Aorta (tissue), 5 donors: Measurements from ENCODE around the gene ZNF664. TPM values are rescaled to one million over a fixed set of nuclear protein-coding genes. Genes with fewer than 3 reads are reported as not detected.
A peak's percentile ranks its signal among the peaks of the same experiment; 100 is the strongest.
"Not testable (repeated sequence)": the region's sequence is repeated elsewhere in the genome, so short reads cannot be mapped to it uniquely, and the experiment has no call there.

Experiments used
- ATAC-seq: fragments of 200-7000 bp; cut with Tn5 transposase; one replicate; pipeline ENCODE4 v1.9.1; 2022; ENCODE audit warnings: moderate library complexity; ENCODE audit not compliant: low FRiP score
- DNase-seq, 2 donors: peaks; one replicate each; pipeline ENCODE4 v3.0.0-alpha.2; 2020
- H3K27ac ChIP-seq, 2 donors: one replicate each; pipeline ENCODE4 v1.5.1; 2013; ENCODE audit warnings: low read length in 2 of 2, mild to moderate bottlenecking in 2 of 2, moderate library complexity in 2 of 2, control low read depth in 1 of 2, inconsistent platforms in 1 of 2, low read depth in 1 of 2
- H3K27me3 ChIP-seq, 2 donors: one replicate each; pipeline ENCODE4 v1.6.1; 2013; ENCODE audit warnings: control low read depth in 1 of 2, low read length in 1 of 2, mild to moderate bottlenecking in 1 of 2, moderate library complexity in 1 of 2; ENCODE audit not compliant: insufficient read depth in 2 of 2, control insufficient read depth in 1 of 2
- H3K36me3 ChIP-seq, 2 donors: one replicate each; pipeline ENCODE4 v1.6.1; 2013; ENCODE audit warnings: control low read depth in 1 of 2, low read length in 1 of 2, mild to moderate bottlenecking in 1 of 2; ENCODE audit not compliant: insufficient read depth in 2 of 2, control insufficient read depth in 1 of 2
- H3K4me1 ChIP-seq, 2 donors: one replicate each; pipeline ENCODE4 v1.6.1; 2013; ENCODE audit warnings: low read length in 2 of 2, control low read depth in 1 of 2, mild to moderate bottlenecking in 1 of 2, moderate library complexity in 1 of 2; ENCODE audit not compliant: insufficient read depth in 2 of 2, control insufficient read depth in 1 of 2
- H3K4me3 ChIP-seq, 2 donors: one replicate each; pipeline ENCODE4 v1.5.1; 2013; ENCODE audit warnings: low read length in 2 of 2, control low read depth in 1 of 2, mild to moderate bottlenecking in 1 of 2
- H3K9me3 ChIP-seq: one replicate; pipeline ENCODE4 v1.6.1; 2013; ENCODE audit warnings: mild to moderate bottlenecking, low read length; ENCODE audit not compliant: control insufficient read depth
- WGBS, 2 donors: extraction: QIAGEN DNeasy Blood & Tissue Kit; methylation state at CpG; one replicate each; pipeline ENCODE4 v1.1.7; 2013; 5-methylcytosine and 5-hydroxymethylcytosine counted together
- intact Hi-C, 2 donors: fragments of 100-400 bp; cut with DNase I; formaldehyde crosslinking; loops; one replicate each; pipeline versions ENCODE4 v1.14.2 to v1.15.0; 2022
- polyA plus RNA-seq, 2 donors: library from polyadenylated mRNA; stranded (reverse); fragments of 200-250 nt; gene quantifications; one replicate each; pipeline ENCODE4 v1.2.3, GENCODE V29; 2013
- total RNA-seq, 2 donors: library from RNA; stranded (reverse); fragmentation: NEBNext Ultra II Directional; extraction: Animal tissue kit (Norgen Biotek cat#: 25700); gene quantifications; one replicate each; pipeline ENCODE4 v1.2.1, GENCODE V29; 2021
- donor health status: healthy with polysubstance abuse.
- donor health status: Bipolar disorder and iron deficiency.
- donor health status: DM: no; HTN: no; CAD: no.
- donor health status: DM: no; HTN: no; CAD: no.
- donor health status: DM: yes; HTN: yes; CAD: no.

ZNF664 gene
- total and polyA plus RNA-seq, 4 donors, result 36.1 to 68.2 (median 58.5) TPM

- WGBS, 2 donors, result 85 to 87% methylated on average over 25 of the region's 25 CpGs
- ATAC-seq, result no peak
- H3K27me3 ChIP-seq, result no peaks in the 10 kb centered on the region
- DNase-seq, result no peak
- intact Hi-C loops, result no loop called here
- no peak overlapping the region for H3K27ac ChIP-seq
- H3K36me3 ChIP-seq, result peaks cover 0 to 3% of the 10 kb centered on the region in 2 donors
- no peaks in the 10 kb centered on the region for H3K4me1 ChIP-seq
- H3K9me3 ChIP-seq, result no peaks in the 10 kb centered on the region
- no peak overlapping the region for H3K4me3 ChIP-seq
Observed at GRCh38 chr12:123945287-123946151, 27.5 kb upstream of the ZNF664 start.

- peak; percentile 19 for ATAC-seq
- DNase-seq, result no peak
- Histone ChIP-seq H3K27ac (no peak overlapping the region), H3K4me1 (no peaks in the 10 kb centered on the region), H3K9me3 (no peaks in the 10 kb centered on the region), H3K4me3 (no peak overlapping the region), H3K27me3 (no peaks in the 10 kb centered on the region), H3K36me3 (peaks cover 0 to 3% of the 10 kb centered on the region in 2 donors)
- intact Hi-C loops, result no loop called here
- 75 to 80% methylated on average over 8 of the region's 8 CpGs for WGBS, 2 donors
Observed at GRCh38 chr12:123946152-123946515, 26.9 kb upstream of the ZNF664 start.

GRCh38 chr12:123946516-123947505 lies 26.2 kb upstream of the ZNF664 start:
- intact Hi-C loops, H3K36me3 ChIP-seq, H3K4me3 ChIP-seq, ATAC-seq, H3K27me3 ChIP-seq, H3K9me3 ChIP-seq, H3K4me1 ChIP-seq, H3K27ac ChIP-seq, DNase-seq: not testable (repeated sequence)
- WGBS, 2 donors, result 92 to 93% methylated on average over 31 to 34 of the region's 35 CpGs

- H3K4me1 ChIP-seq, DNase-seq, H3K27me3 ChIP-seq, H3K9me3 ChIP-seq, intact Hi-C loops, H3K27ac ChIP-seq, ATAC-seq, H3K36me3 ChIP-seq, H3K4me3 ChIP-seq: not testable (repeated sequence)
- WGBS, 2 donors, result 89 to 92% methylated on average over 7 of the region's 7 CpGs
Observed at GRCh38 chr12:123947531-123947930, 25.5 kb upstream of the ZNF664 start.

GRCh38 chr12:123948401-123948795 lies 24.6 kb upstream of the ZNF664 start:
- Histone ChIP-seq H3K9me3 (no peaks in the 10 kb centered on the region), H3K36me3 (peaks cover 0 to 3% of the 10 kb centered on the region in 2 donors), H3K27me3 (no peaks in the 10 kb centered on the region), H3K4me1 (peaks cover 2 to 12% of the 10 kb centered on the region in 2 donors), H3K27ac (no peak overlapping the region), H3K4me3 (no peak overlapping the region)
- intact Hi-C loops, result no loop called here
- DNase-seq (no peak), ATAC-seq (no peak)
- WGBS, 2 donors, result 91 to 94% methylated on average over 11 of the region's 11 CpGs

- WGBS, 2 donors, result 85 to 86% methylated on average over 19 of the region's 19 CpGs
- H3K27ac ChIP-seq, result no peak overlapping the region
- ATAC-seq (no peak), DNase-seq (no peak)
- intact Hi-C loops, result no loop called here
- H3K4me3 ChIP-seq, result no peak overlapping the region
- H3K9me3 ChIP-seq, result no peaks in the 10 kb centered on the region
- peaks cover 0 to 3% of the 10 kb centered on the region in 2 donors for H3K36me3 ChIP-seq
- H3K4me1 ChIP-seq, result peaks cover 2 to 12% of the 10 kb centered on the region in 2 donors
- H3K27me3 ChIP-seq, result no peaks in the 10 kb centered on the region
Observed at GRCh38 chr12:123948796-123949769, 23.9 kb upstream of the ZNF664 start.

GRCh38 chr12:123949770-123950165 lies 23.2 kb upstream of the ZNF664 start:
- no peak for DNase-seq
- Histone ChIP-seq H3K9me3 (no peaks in the 10 kb centered on the region), H3K4me1 (peaks cover 2 to 12% of the 10 kb centered on the region in 2 donors), H3K4me3 (no peak overlapping the region), H3K27me3 (no peaks in the 10 kb centered on the region), H3K27ac (no peak overlapping the region), H3K36me3 (peaks cover 0 to 3% of the 10 kb centered on the region in 2 donors)
- WGBS, 2 donors, result 90 to 95% methylated on average over 15 of the region's 15 CpGs
- intact Hi-C loops, result no loop called here
- ATAC-seq, result no peak
